Neural progenitor cell (in vitro differentiated cells): ENCODE results near the gene PSMD13. TPM values are rescaled to one million over a fixed set of nuclear protein-coding genes. Genes with fewer than 3 reads are reported as not detected.

Experiments used
- DNase-seq: peaks from one replicate; pipeline ENCODE4 v3.0.0-alpha.2; 2016; ENCODE audit warnings: low spot score
- H2AFZ ChIP-seq: fragments of 200-600 bp; sonication (generic); replicated peaks from 2 replicates; pipeline ENCODE4 v1.6.1; 2016; ENCODE audit warnings: antibody characterized with exemption
- H3F3A ChIP-seq: fragments of 200-600 bp; sonication (generic); 2 replicates; pipeline ENCODE4 v1.6.1; 2016; ENCODE audit warnings: antibody characterized with exemption, low read depth
- H3K27ac ChIP-seq: fragments of 200-600 bp; sonication (generic); 2 replicates; pipeline ENCODE4 v1.5.1; 2016; ENCODE audit warnings: mild to moderate bottlenecking
- H3K27me3 ChIP-seq: fragments of 200-600 bp; sonication (generic); 2 replicates; pipeline ENCODE4 v1.6.1; 2016; ENCODE audit warnings: mild to moderate bottlenecking, moderate library complexity
- H3K36me3 ChIP-seq: fragments of 200-600 bp; sonication (generic); 2 replicates; pipeline ENCODE4 v1.5.1; 2016
- H3K4me1 ChIP-seq: fragments of 200-600 bp; sonication (generic); 2 replicates; pipeline ENCODE4 v1.6.1; 2016; ENCODE audit warnings: mixed run types
- H3K4me2 ChIP-seq: fragments of 200-600 bp; sonication (generic); 2 replicates; pipeline ENCODE4 v1.6.1; 2016
- H3K4me3 ChIP-seq: fragments of 200-600 bp; sonication (generic); 2 replicates; pipeline ENCODE4 v1.5.1; 2016
- H3K79me2 ChIP-seq: fragments of 200-600 bp; sonication (generic); 2 replicates; pipeline ENCODE4 v1.6.1; 2016; ENCODE audit warnings: low read depth
- H3K9ac ChIP-seq: fragments of 200-600 bp; sonication (generic); 2 replicates; pipeline ENCODE4 v1.6.1; 2016
- H3K9me3 ChIP-seq: fragments of 200-600 bp; sonication (generic); 2 replicates; pipeline ENCODE4 v1.5.1; 2016; ENCODE audit warnings: low read depth
- H4K20me1 ChIP-seq: fragments of 200-600 bp; sonication (generic); 2 replicates; pipeline ENCODE4 v1.6.1; 2016; ENCODE audit warnings: low read depth
- H3K27ac Mint-ChIP-seq: 3 replicates; pipeline ENCODE4 v1.8.0; 2021; ENCODE audit warnings: mixed read lengths
- H3K27me3 Mint-ChIP-seq: 2 replicates; pipeline ENCODE4 v1.8.0; 2022; ENCODE audit warnings: low read depth, mild to moderate bottlenecking, inconsistent platforms, moderate library complexity, mixed read lengths; ENCODE audit not compliant: insufficient read depth
- H3K36me3 Mint-ChIP-seq: 3 replicates; pipeline ENCODE4 v1.8.0; 2021; ENCODE audit warnings: mixed read lengths
- H3K4me1 Mint-ChIP-seq: 3 replicates; pipeline ENCODE4 v1.8.0; 2021; ENCODE audit warnings: mixed read lengths
- H3K4me3 Mint-ChIP-seq: 3 replicates; pipeline ENCODE4 v1.8.0; 2021; ENCODE audit warnings: mild to moderate bottlenecking, moderate library complexity, mixed read lengths
- H3K9me3 Mint-ChIP-seq: 3 replicates; pipeline ENCODE4 v1.8.0; 2020; ENCODE audit warnings: mixed read lengths
- CTCF ChIP-seq: fragments of 200-600 bp; sonication (generic); IDR thresholded peaks from 2 replicates; pipeline ENCODE4 v1.5.1; 2017; ENCODE audit warnings: antibody characterized with exemption, mild to moderate bottlenecking
- EZH2 ChIP-seq: fragments of 200-600 bp; sonication (generic); IDR thresholded peaks from 2 replicates; pipeline ENCODE4 v1.6.1; 2017; ENCODE audit warnings: antibody characterized with exemption, mild to moderate bottlenecking, moderate library complexity
- EZH2phosphoT487 ChIP-seq: fragments of 200-600 bp; sonication (generic); IDR thresholded peaks from 2 replicates; pipeline ENCODE4 v1.6.1; 2017; ENCODE audit warnings: antibody characterized with exemption
- total RNA-seq: library from RNA; depleted of rRNA; stranded (reverse); fragments of >200 nt; gene quantifications from 2 replicates; pipeline ENCODE4 v1.2.3, GENCODE V29; 2015; ENCODE audit warnings: low replicate concordance

Gene PSMD13
- total RNA-seq, 1 donor from 2014 or later = 90.6 TPM

GRCh38 chr11:272931-273198 lies 36.1 kb downstream of the PSMD13 start:
- no peak overlapping the region for H3K4me2 ChIP-seq
- H3K9ac ChIP-seq = no peak overlapping the region
- peaks cover 1% of the 10 kb centered on the region for H3K36me3 Mint-ChIP-seq
- no peaks in the 10 kb centered on the region for H3K79me2 ChIP-seq
- no peak for DNase-seq
- peaks cover 11% of the 10 kb centered on the region for H3K9me3 Mint-ChIP-seq
- no peaks in the 10 kb centered on the region for H3K4me1 ChIP-seq
- H3K27me3 Mint-ChIP-seq = peaks cover 7% of the 10 kb centered on the region
- no peak overlapping the region for H2AFZ ChIP-seq
- no peak overlapping the region for H3K4me3 Mint-ChIP-seq
- TF ChIP-seq CTCF (no peak), EZH2 (no peak), EZH2phosphoT487 (no peak)
- no peaks in the 10 kb centered on the region for H3K9me3 ChIP-seq
- no peak overlapping the region for H3K27ac ChIP-seq
- peaks cover 3% of the 10 kb centered on the region for H3K27me3 ChIP-seq
- H3K27ac Mint-ChIP-seq = no peak overlapping the region
- no peak overlapping the region for H3K4me3 ChIP-seq
- no peaks in the 10 kb centered on the region for H3F3A ChIP-seq
- peaks cover 6% of the 10 kb centered on the region for H3K4me1 Mint-ChIP-seq
- H4K20me1 ChIP-seq = no peaks in the 10 kb centered on the region
- no peaks in the 10 kb centered on the region for H3K36me3 ChIP-seq

GRCh38 chr11:276219-276618 lies 39.4 kb downstream of the PSMD13 start:
- no peaks in the 10 kb centered on the region for H3K36me3 Mint-ChIP-seq
- H3K27ac ChIP-seq = no peak overlapping the region
- DNase-seq = no peak
- no peaks in the 10 kb centered on the region for H3K4me1 ChIP-seq
- H3K4me1 Mint-ChIP-seq = peaks cover 3% of the 10 kb centered on the region
- peaks cover 5% of the 10 kb centered on the region for H3K9me3 Mint-ChIP-seq
- no peaks in the 10 kb centered on the region for H3F3A ChIP-seq
- H3K27me3 Mint-ChIP-seq = peaks cover 9% of the 10 kb centered on the region
- H2AFZ ChIP-seq = no peak overlapping the region
- H3K79me2 ChIP-seq = no peaks in the 10 kb centered on the region
- H3K4me3 Mint-ChIP-seq = no peak overlapping the region
- no peak overlapping the region for H3K4me2 ChIP-seq
- peaks cover 7% of the 10 kb centered on the region for H3K27me3 ChIP-seq
- no peaks in the 10 kb centered on the region for H3K36me3 ChIP-seq
- H3K9me3 ChIP-seq = no peaks in the 10 kb centered on the region
- no peak overlapping the region for H3K9ac ChIP-seq
- H3K4me3 ChIP-seq = no peak overlapping the region
- TF ChIP-seq EZH2 (no peak), EZH2phosphoT487 (no peak), CTCF (no peak)
- H3K27ac Mint-ChIP-seq = no peak overlapping the region
- H4K20me1 ChIP-seq = no peaks in the 10 kb centered on the region

GRCh38 chr11:278001-278951 lies 41.5 kb downstream of the PSMD13 start, which contains the start of gene NLRP6:
Gene NLRP6 (plus strand): TSS chr11:278407. CDS start chr11:278570, 163 bp downstream.
- Histone ChIP-seq H3K4me1 (no peaks in the 10 kb centered on the region), H3K4me3 (no peak within 1 kb of the TSS), H3F3A (no peaks in the 10 kb centered on the region), H3K79me2 (no peaks in the 10 kb centered on the region), H3K4me2 (no peak within 1 kb of the TSS), H2AFZ (no peak within 1 kb of the TSS), H3K36me3 (no peaks in the 10 kb centered on the region), H3K9ac (no peak within 1 kb of the TSS), H3K27ac (no peak within 1 kb of the TSS), H4K20me1 (no peaks in the 10 kb centered on the region), H3K27me3 (peaks cover 8% of the 10 kb centered on the region), H3K9me3 (no peaks in the 10 kb centered on the region)
- no peak for DNase-seq
- Mint-ChIP-seq H3K4me3 (peak within 1 kb of the TSS; percentile 28), H3K4me1 (peaks cover 9% of the 10 kb centered on the region), H3K27ac (no peak within 1 kb of the TSS), H3K9me3 (peaks cover 5% of the 10 kb centered on the region), H3K36me3 (no peaks in the 10 kb centered on the region), H3K27me3 (peaks cover 12% of the 10 kb centered on the region)
- TF ChIP-seq CTCF (no peak), EZH2phosphoT487 (no peak), EZH2 (no peak)
